Ishikawa (cell line): ENCODE results near the gene ATMIN.

Experiments used
- TAF1 ChIP-seq: IDR thresholded peaks from 2 replicates; pipeline ENCODE4 v1.6.1; 2012; ENCODE audit warnings: low read depth, mild to moderate bottlenecking
- TF ChIP-seq, protein P1 (sequence below): IDR thresholded peaks from 2 replicates; pipeline ENCODE4 v1.6.1; 2012
- TF ChIP-seq, protein P2 (sequence below): IDR thresholded peaks from 2 replicates; pipeline ENCODE4 v1.6.1; 2012; ENCODE audit warnings: low read depth, mild to moderate bottlenecking

DNA sequence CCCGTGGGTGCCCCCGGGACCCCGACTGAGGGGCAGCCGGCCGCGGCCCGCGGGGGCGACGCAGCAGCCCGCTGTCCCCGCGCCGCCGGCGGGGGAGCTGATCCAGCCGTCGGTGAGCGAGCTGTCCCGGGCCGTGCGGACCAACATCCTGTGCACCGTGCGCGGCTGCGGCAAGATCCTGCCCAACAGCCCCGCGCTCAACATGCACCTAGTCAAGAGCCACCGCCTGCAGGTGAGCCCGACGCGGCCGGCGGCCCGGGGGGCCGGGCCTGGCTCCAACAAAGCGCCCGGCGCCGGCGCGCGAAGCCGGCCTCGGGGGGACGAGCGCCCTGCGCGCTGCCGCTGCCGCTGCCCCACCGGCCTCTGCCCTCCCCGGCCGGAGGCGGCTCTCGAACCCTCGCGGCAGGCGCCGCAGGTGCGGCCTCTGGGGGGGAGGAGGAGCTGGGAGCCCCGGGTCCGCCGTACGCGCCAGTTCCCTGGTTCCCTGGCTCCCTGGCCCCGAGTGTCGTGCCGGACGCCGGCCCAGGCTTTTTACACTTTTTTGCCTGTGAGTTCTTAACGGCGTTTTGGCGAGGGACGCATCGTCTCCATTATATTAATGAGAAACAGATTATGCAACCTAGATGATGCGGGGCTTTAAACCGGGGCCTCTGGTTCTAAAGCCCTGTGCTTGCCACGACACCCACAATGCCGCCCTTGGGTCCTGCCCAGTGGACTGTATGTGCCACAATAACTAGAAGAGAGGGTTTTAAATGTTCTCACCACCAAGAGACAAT is 521 bp downstream of the ATMIN start:
- TF ChIP-seq TAF1, result peak; percentile 36; the same call in 1 of the 2 replicates
- TF ChIP-seq, protein P1, sequence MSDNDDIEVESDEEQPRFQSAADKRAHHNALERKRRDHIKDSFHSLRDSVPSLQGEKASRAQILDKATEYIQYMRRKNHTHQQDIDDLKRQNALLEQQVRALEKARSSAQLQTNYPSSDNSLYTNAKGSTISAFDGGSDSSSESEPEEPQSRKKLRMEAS, result no peak
- TF ChIP-seq, protein P2, sequence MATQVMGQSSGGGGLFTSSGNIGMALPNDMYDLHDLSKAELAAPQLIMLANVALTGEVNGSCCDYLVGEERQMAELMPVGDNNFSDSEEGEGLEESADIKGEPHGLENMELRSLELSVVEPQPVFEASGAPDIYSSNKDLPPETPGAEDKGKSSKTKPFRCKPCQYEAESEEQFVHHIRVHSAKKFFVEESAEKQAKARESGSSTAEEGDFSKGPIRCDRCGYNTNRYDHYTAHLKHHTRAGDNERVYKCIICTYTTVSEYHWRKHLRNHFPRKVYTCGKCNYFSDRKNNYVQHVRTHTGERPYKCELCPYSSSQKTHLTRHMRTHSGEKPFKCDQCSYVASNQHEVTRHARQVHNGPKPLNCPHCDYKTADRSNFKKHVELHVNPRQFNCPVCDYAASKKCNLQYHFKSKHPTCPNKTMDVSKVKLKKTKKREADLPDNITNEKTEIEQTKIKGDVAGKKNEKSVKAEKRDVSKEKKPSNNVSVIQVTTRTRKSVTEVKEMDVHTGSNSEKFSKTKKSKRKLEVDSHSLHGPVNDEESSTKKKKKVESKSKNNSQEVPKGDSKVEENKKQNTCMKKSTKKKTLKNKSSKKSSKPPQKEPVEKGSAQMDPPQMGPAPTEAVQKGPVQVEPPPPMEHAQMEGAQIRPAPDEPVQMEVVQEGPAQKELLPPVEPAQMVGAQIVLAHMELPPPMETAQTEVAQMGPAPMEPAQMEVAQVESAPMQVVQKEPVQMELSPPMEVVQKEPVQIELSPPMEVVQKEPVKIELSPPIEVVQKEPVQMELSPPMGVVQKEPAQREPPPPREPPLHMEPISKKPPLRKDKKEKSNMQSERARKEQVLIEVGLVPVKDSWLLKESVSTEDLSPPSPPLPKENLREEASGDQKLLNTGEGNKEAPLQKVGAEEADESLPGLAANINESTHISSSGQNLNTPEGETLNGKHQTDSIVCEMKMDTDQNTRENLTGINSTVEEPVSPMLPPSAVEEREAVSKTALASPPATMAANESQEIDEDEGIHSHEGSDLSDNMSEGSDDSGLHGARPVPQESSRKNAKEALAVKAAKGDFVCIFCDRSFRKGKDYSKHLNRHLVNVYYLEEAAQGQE, result no peak
